Amniotic stem cell (primary cell): ENCODE data around the gene MRFAP1L1.
A peak's percentile ranks its signal among the peaks of the same experiment; 100 is the strongest.
"Not testable (repeated sequence)": the region's sequence is repeated elsewhere in the genome, so short reads cannot be mapped to it uniquely, and the experiment has no call there.

Experiments used
- DNase-seq: peaks from one replicate; lab custom pipeline; 2025; lab: John Stamatoyannopoulos, UW

The MRFAP1L1 gene

GRCh38 chr4:6688879-6689505, 20.7 kb downstream of the MRFAP1L1 start:
- peak; percentile 87 for DNase-seq

- no peak for DNase-seq
Measured at GRCh38 chr4:6687947-6688878, 21.5 kb downstream of the MRFAP1L1 start.

- DNase-seq: no peak
Measured at GRCh38 chr4:6686104-6686787, 23.4 kb downstream of the MRFAP1L1 start.

GRCh38 chr4:6684656-6685055, 25.0 kb downstream of the MRFAP1L1 start:
- DNase-seq: no peak

- no peak for DNase-seq
Measured at GRCh38 chr4:6682862-6683590, 26.6 kb downstream of the MRFAP1L1 start.

GRCh38 chr4:6681191-6681590, 28.5 kb downstream of the MRFAP1L1 start:
- no peak for DNase-seq

GRCh38 chr4:6680372-6681034, 29.2 kb downstream of the MRFAP1L1 start:
- no peak for DNase-seq

- no peak for DNase-seq
Measured at GRCh38 chr4:6676722-6677558, 32.7 kb downstream of the MRFAP1L1 start.

- DNase-seq: no peak
Measured at GRCh38 chr4:6674500-6675149, 35.0 kb downstream of the MRFAP1L1 start.

GRCh38 chr4:6673660-6674499, 35.8 kb downstream of the MRFAP1L1 start:
- peak; percentile 96 for DNase-seq

- not testable (repeated sequence) for DNase-seq
Measured at GRCh38 chr4:6673191-6673659, 36.4 kb downstream of the MRFAP1L1 start.

GRCh38 chr4:6672541-6673190, 37.0 kb downstream of the MRFAP1L1 start:
- DNase-seq: not testable (repeated sequence)

GRCh38 chr4:6672131-6672530, 37.5 kb downstream of the MRFAP1L1 start:
- DNase-seq: no peak

- DNase-seq: no peak
Measured at GRCh38 chr4:6671648-6672047, 38.0 kb downstream of the MRFAP1L1 start.

GRCh38 chr4:6668391-6668790, 41.3 kb downstream of the MRFAP1L1 start:
- DNase-seq: no peak

- no peak for DNase-seq
Measured at GRCh38 chr4:6665320-6665654, 44.4 kb downstream of the MRFAP1L1 start.

GRCh38 chr4:6663596-6664393, 45.9 kb downstream of the MRFAP1L1 start:
- no peak for DNase-seq

- no peak for DNase-seq
Measured at GRCh38 chr4:6662591-6662990, 47.1 kb downstream of the MRFAP1L1 start.
